HCT116 (cell line): Measurements from ENCODE around the gene RABL3. TPM values are rescaled to one million over a fixed set of nuclear protein-coding genes. Genes with fewer than 3 reads are reported as not detected.

Source experiments
- ATAC-seq: fragments of 200-7000 bp; cut with Tn5 transposase; 2 replicates; pipeline ENCODE4 v1.9.1; 2020; ENCODE audit warnings: mild to moderate bottlenecking, moderate library complexity
- BruUV-seq: library from RNA; stranded (reverse); fragments of 400-500 nt; replicated peaks from 2 replicates; lab custom pipeline; 2021; lab: Mats Ljungman, UMichigan
- CTCF ChIA-PET: fragments of 300-600 bp; sonication (Branson Sonifier 250); formaldehyde crosslinking; loops from one replicate; lab custom pipeline; 2021; ENCODE audit warnings: antibody characterized with exemption; lab: Charles Lee
- POLR2A ChIA-PET: fragments of 300-600, 350-600 bp; sonication (Branson Sonifier 250); formaldehyde crosslinking; loops from one replicate; lab custom pipeline; 2021; ENCODE audit warnings: antibody characterized with exemption; lab: Charles Lee
- RAD21 ChIA-PET, 2 experiments: fragments of 300-600 bp; sonication (Branson Sonifier 250); formaldehyde crosslinking; loops; one replicate each; lab custom pipeline; 2023; ENCODE audit warnings: low total read pairs in 2 of 2; ENCODE audit not compliant: uncharacterized antibody in 2 of 2, unreplicated experiment in 2 of 2, low non-redundant PET in 1 of 2; lab: Charles Lee
- DNase-seq: peaks from one replicate; pipeline ENCODE4 v3.0.0-alpha.2; 2010; ENCODE audit warnings: low read depth, low spot score
- H2AFZ ChIP-seq: fragments of 200-600 bp; shearing (Covaris generic), sonication (generic); 2 replicates; pipeline ENCODE4 v1.6.1; 2017; ENCODE audit warnings: low read depth, mixed run types, mixed read lengths, antibody characterized with exemption, low read length; ENCODE audit not compliant: poor library complexity, severe bottlenecking
- H3K27ac ChIP-seq: 2 replicates; pipeline ENCODE4 v1.5.1; 2012; ENCODE audit warnings: low read depth, low read length
- H3K27me3 ChIP-seq: fragments of 200-600 bp; sonication (generic); 2 replicates; pipeline ENCODE4 v1.6.1; 2016; ENCODE audit warnings: mixed run types, low read length, mixed read lengths; ENCODE audit not compliant: insufficient read depth
- H3K36me3 ChIP-seq, 2 experiments: fragments of 200-500 bp in 1 of 2; fragments of 200-600 bp in 1 of 2; sonication (Bioruptor generic) in 1 of 2; sonication (generic) in 1 of 2; 2 replicates each; pipeline versions ENCODE4 v1.5.1 to v1.6.1; 2014 to 2016; ENCODE audit warnings: low read length in 2 of 2, inconsistent platforms in 1 of 2, mixed read lengths in 1 of 2, mixed run types in 1 of 2; ENCODE audit not compliant: insufficient read depth in 2 of 2, control insufficient read depth in 1 of 2
- H3K4me1 ChIP-seq, 2 experiments: fragments of 200-600 bp in 1 of 2; sonication (generic) in 1 of 2; 2 replicates each; pipeline versions ENCODE4 v1.5.1 to v1.6.1; 2012 to 2017; ENCODE audit warnings: low read length in 2 of 2, inconsistent platforms in 1 of 2, mild to moderate bottlenecking in 1 of 2, mixed read lengths in 1 of 2, mixed run types in 1 of 2, moderate library complexity in 1 of 2; ENCODE audit not compliant: insufficient read depth in 2 of 2, control insufficient read depth in 1 of 2
- H3K4me2 ChIP-seq: fragments of 200-600 bp; sonication (generic); 2 replicates; pipeline ENCODE4 v1.6.1; 2017; ENCODE audit warnings: mixed run types, low read length, mixed read lengths
- H3K4me3 ChIP-seq, 2 experiments: fragments of 200-600 bp in 1 of 2; sonication (generic) in 1 of 2; replicated peaks in 1 of 2; 2 replicates each; pipeline ENCODE4 v1.5.1; 2011 to 2016; ENCODE audit warnings: low read length in 2 of 2, control low read depth in 1 of 2, low read depth in 1 of 2, mild to moderate bottlenecking in 1 of 2, mixed read lengths in 1 of 2, mixed run types in 1 of 2
- H3K79me2 ChIP-seq: fragments of 200-600 bp; sonication (generic); 2 replicates; pipeline ENCODE4 v1.6.1; 2017; ENCODE audit warnings: mild to moderate bottlenecking, mixed run types, low read length, moderate library complexity, mixed read lengths; ENCODE audit not compliant: insufficient read depth
- H3K9ac ChIP-seq: fragments of 200-600 bp; sonication (generic); 2 replicates; pipeline ENCODE4 v1.6.1; 2016; ENCODE audit warnings: low read length, mixed read lengths
- H3K9me2 ChIP-seq: fragments of 200-600 bp; sonication (generic), shearing (Covaris generic); 2 replicates; pipeline ENCODE4 v1.6.1; 2017; ENCODE audit warnings: mixed run types, mild to moderate bottlenecking, moderate library complexity; ENCODE audit not compliant: insufficient read depth
- H3K9me3 ChIP-seq, 2 experiments: fragments of 200-500 bp in 1 of 2; fragments of 200-600 bp in 1 of 2; sonication (Bioruptor generic) in 1 of 2; sonication (generic) in 1 of 2; 2 replicates each; pipeline ENCODE4 v1.6.1; 2014 to 2017; ENCODE audit warnings: low read length in 2 of 2, mixed read lengths in 2 of 2, inconsistent platforms in 1 of 2, low read depth in 1 of 2, mild to moderate bottlenecking in 1 of 2, mixed run types in 1 of 2, moderate library complexity in 1 of 2; ENCODE audit not compliant: control insufficient read depth in 1 of 2, insufficient read depth in 1 of 2
- H4K20me1 ChIP-seq: fragments of 200-600 bp; sonication (generic), shearing (Covaris generic); 2 replicates; pipeline ENCODE4 v1.6.1; 2017; ENCODE audit warnings: mixed run types, mild to moderate bottlenecking, moderate library complexity; ENCODE audit not compliant: insufficient read depth
- CEBPB ChIP-seq: IDR thresholded peaks from 2 replicates; pipeline ENCODE4 v1.6.1; 2012; ENCODE audit warnings: low read depth
- ELF1 ChIP-seq: IDR thresholded peaks from 2 replicates; pipeline ENCODE4 v1.6.1; 2012; ENCODE audit warnings: low read depth, borderline replicate concordance
- EZH2 ChIP-seq: fragments of 200-600 bp; sonication (generic); IDR thresholded peaks from 2 replicates; pipeline ENCODE4 v1.6.1; 2017; ENCODE audit warnings: antibody characterized with exemption, mixed run types
- FOSL1 ChIP-seq: IDR thresholded peaks from 2 replicates; pipeline ENCODE4 v1.6.1; 2012; ENCODE audit warnings: low read depth
- POLR2A ChIP-seq: IDR thresholded peaks from 2 replicates; pipeline ENCODE4 v1.7.0; 2011; ENCODE audit warnings: borderline replicate concordance; ENCODE audit not compliant: insufficient read depth, insufficient read length; ENCODE audit errors: extremely low read depth
- POLR2AphosphoS5 ChIP-seq: IDR thresholded peaks from 2 replicates; pipeline ENCODE4 v1.6.1; 2011; ENCODE audit warnings: mild to moderate bottlenecking, low read depth, low read length, moderate library complexity
- RAD21 ChIP-seq: IDR thresholded peaks from 2 replicates; pipeline ENCODE4 v1.6.1; 2012; ENCODE audit warnings: low read depth, mild to moderate bottlenecking
- SIN3A ChIP-seq: IDR thresholded peaks from 2 replicates; pipeline ENCODE4 v1.6.1; 2012; ENCODE audit warnings: low read depth
- SRF ChIP-seq: IDR thresholded peaks from 2 replicates; pipeline ENCODE4 v1.6.1; 2012; ENCODE audit warnings: low read depth
- TCF7L2 ChIP-seq: IDR thresholded peaks from 2 replicates; pipeline ENCODE4 v1.7.0; 2011; ENCODE audit warnings: borderline replicate concordance, inconsistent platforms; ENCODE audit not compliant: insufficient read depth, insufficient read length; ENCODE audit errors: extremely low read depth
- YY1 ChIP-seq: IDR thresholded peaks from 2 replicates; pipeline ENCODE4 v1.6.1; 2011; ENCODE audit warnings: low read length, low read depth, moderate library complexity, mild to moderate bottlenecking; ENCODE audit not compliant: insufficient replicate concordance; ENCODE audit errors: extremely low read depth
- ZNF274 ChIP-seq: fragments of 200-500 bp; sonication (Bioruptor generic); IDR thresholded peaks from 2 replicates; pipeline ENCODE4 v1.6.1; 2014; ENCODE audit warnings: mild to moderate bottlenecking, low read depth, low read length, inconsistent platforms
- intact Hi-C: fragments of 100-400 bp; cut with micrococcal nuclease; formaldehyde crosslinking; loops from 2 replicates; pipeline ENCODE4 v1.10.0; 2022
- total RNA-seq: library from RNA; stranded (reverse); gene quantifications from one replicate; pipeline ENCODE4 v1.2.1, GENCODE V29; 2021; ENCODE audit not compliant: unreplicated experiment
- TF ChIP-seq, protein P1 (sequence below): IDR thresholded peaks from 2 replicates; pipeline ENCODE4 v1.6.1; 2012
- TF ChIP-seq, protein P2 (sequence below), 3 experiments: fragments of 200-600 bp in 1 of 3; sonication (generic) in 1 of 3; IDR thresholded peaks in 2 of 3; conservative IDR thresholded peaks in 1 of 3; 2 replicates each; pipeline ENCODE4 v1.5.1; 2012 to 2017; ENCODE audit warnings: low read depth in 2 of 3, low read length in 2 of 3, antibody characterized with exemption in 1 of 3, borderline replicate concordance in 1 of 3, control low read depth in 1 of 3, mild to moderate bottlenecking in 1 of 3, mixed read lengths in 1 of 3, mixed run types in 1 of 3, moderate library complexity in 1 of 3; ENCODE audit not compliant: insufficient read depth in 1 of 3
- TF ChIP-seq, protein P3 (sequence below): IDR thresholded peaks from 2 replicates; pipeline ENCODE4 v1.6.1; 2012

The RABL3 gene
- total RNA-seq, 1 experiment from 2014 or later: 23.8 TPM

DNA sequence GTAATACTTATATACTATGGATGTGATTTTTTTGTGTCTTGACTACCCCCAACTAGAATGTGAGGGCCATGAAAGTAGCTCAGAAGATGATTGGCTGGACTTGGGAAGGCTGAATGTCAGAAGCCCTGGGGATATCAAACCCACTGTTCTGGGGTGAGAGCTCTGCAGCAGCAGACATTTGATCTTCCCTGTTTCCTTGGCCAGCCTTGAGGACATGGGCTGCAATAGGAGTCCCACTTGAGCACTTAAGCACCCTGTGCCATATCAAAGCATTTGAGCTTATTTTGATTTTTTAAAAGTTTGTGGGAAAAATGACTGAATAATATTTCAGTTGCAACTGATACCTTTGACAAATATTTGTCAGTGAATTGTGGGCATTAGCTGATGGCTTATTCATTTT lies 21.9 kb upstream of the RABL3 start:
- ATAC-seq: no peak
- H3K4me1 ChIP-seq: no peaks in the 10 kb centered on the region
- intact Hi-C loops: no loop called here
- no peak for DNase-seq
- H2AFZ ChIP-seq: no peak overlapping the region
- no TSS peak for BruUV-seq
- RAD21 ChIA-PET: no interaction called here
- CTCF ChIA-PET: interaction anchor here (1.1 kb wide), 1 partner anchor 31 kb away, joined by 4 read pairs; no protein-coding TSS in a partner anchor
- no peaks in the 10 kb centered on the region for H3K27me3 ChIP-seq
- POLR2A ChIA-PET: no interaction called here
- H4K20me1 ChIP-seq: no peaks in the 10 kb centered on the region
- no peaks in the 10 kb centered on the region for H3K9me3 ChIP-seq
- H3K4me3 ChIP-seq: no peak overlapping the region
- H3K9ac ChIP-seq: no peak overlapping the region
- H3K36me3 ChIP-seq: no peaks in the 10 kb centered on the region
- TF ChIP-seq SRF (no peak), SIN3A (no peak), ELF1 (no peak), ZNF274 (no peak), EZH2 (no peak), TCF7L2 (no peak), YY1 (no peak)
- TF ChIP-seq, protein P1, sequence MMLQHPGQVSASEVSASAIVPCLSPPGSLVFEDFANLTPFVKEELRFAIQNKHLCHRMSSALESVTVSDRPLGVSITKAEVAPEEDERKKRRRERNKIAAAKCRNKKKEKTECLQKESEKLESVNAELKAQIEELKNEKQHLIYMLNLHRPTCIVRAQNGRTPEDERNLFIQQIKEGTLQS: no peak
- H3K9me2 ChIP-seq: no peaks in the 10 kb centered on the region
- no peak overlapping the region for H3K4me2 ChIP-seq
- peaks cover 76% of the 10 kb centered on the region for H3K79me2 ChIP-seq
- H3K27ac ChIP-seq: no peak overlapping the region

DNA sequence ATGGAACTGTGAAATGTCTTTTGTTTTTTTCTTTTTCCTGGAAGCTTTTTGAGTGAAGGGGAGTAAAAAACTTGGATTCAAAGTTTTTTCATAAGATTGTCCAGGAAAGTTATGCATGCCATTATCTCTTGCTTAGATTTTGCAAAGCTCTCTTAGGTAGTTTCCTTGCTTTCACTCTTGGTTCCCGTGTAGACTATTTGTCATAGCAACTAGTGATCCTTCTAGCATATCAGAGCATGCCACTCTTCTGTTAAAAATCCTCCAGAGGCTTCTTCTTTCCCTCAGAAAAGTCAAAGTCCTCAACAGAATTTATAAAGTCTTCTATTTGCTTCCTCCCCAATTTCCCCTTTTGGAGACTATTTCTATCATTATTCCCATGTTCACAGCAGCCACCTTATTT lies 21.3 kb upstream of the RABL3 start:
- POLR2A ChIA-PET: no interaction called here
- RAD21 ChIA-PET: no interaction called here
- Histone ChIP-seq H3K4me1 (no peaks in the 10 kb centered on the region), H4K20me1 (no peaks in the 10 kb centered on the region), H3K9ac (no peak overlapping the region), H2AFZ (no peak overlapping the region), H3K36me3 (no peaks in the 10 kb centered on the region), H3K27me3 (no peaks in the 10 kb centered on the region), H3K27ac (no peak overlapping the region), H3K9me3 (no peaks in the 10 kb centered on the region), H3K4me3 (no peak overlapping the region), H3K9me2 (no peaks in the 10 kb centered on the region), H3K4me2 (no peak overlapping the region), H3K79me2 (peaks cover 73% of the 10 kb centered on the region)
- intact Hi-C loops: no loop called here
- no peak for ATAC-seq
- CTCF ChIA-PET: no interaction called here
- no peak for TF ChIP-seq POLR2AphosphoS5
- TF ChIP-seq TCF7L2: no peak
- TF ChIP-seq FOSL1: no peak
- TF ChIP-seq RAD21: no peak
- TF ChIP-seq, protein P2, sequence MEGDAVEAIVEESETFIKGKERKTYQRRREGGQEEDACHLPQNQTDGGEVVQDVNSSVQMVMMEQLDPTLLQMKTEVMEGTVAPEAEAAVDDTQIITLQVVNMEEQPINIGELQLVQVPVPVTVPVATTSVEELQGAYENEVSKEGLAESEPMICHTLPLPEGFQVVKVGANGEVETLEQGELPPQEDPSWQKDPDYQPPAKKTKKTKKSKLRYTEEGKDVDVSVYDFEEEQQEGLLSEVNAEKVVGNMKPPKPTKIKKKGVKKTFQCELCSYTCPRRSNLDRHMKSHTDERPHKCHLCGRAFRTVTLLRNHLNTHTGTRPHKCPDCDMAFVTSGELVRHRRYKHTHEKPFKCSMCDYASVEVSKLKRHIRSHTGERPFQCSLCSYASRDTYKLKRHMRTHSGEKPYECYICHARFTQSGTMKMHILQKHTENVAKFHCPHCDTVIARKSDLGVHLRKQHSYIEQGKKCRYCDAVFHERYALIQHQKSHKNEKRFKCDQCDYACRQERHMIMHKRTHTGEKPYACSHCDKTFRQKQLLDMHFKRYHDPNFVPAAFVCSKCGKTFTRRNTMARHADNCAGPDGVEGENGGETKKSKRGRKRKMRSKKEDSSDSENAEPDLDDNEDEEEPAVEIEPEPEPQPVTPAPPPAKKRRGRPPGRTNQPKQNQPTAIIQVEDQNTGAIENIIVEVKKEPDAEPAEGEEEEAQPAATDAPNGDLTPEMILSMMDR (IDR thresholded peaks at IDR 0.05 in 2 of 3, conservative IDR thresholded peaks at IDR 0.05 in 1 of 3; ENCODE audit: borderline replicate concordance in 1 of 3, insufficient read depth in 1 of 3, low read depth in 2 of 3, low read length in 2 of 3): no peak
- TF ChIP-seq, protein P3, sequence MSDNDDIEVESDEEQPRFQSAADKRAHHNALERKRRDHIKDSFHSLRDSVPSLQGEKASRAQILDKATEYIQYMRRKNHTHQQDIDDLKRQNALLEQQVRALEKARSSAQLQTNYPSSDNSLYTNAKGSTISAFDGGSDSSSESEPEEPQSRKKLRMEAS: no peak
- no peak for TF ChIP-seq POLR2A
- no peak for TF ChIP-seq SIN3A
- TF ChIP-seq, protein P1: no peak
- no peak for TF ChIP-seq CEBPB
- DNase-seq: no peak
- no TSS peak for BruUV-seq
